ENCODE data around the gene GZMB.

DNA sequence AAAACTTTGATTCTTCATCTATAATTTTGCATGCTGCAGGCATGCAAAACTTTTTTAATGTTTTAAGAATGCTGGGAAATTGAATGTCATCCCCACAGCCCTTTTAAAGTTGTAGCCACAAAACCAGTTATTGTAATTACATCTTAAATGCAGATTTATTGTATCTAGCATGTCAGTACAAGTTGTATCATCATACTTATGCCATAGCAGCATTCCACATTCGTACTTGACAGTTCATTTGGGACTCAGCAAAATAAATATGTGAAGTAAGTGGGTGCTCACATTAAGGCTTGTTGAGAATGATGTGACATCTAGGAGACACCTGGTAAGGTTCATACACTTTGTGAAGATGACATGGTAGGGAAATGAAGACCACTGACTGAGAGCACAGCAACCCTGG is 44.0 kb upstream of the GZMB start:
- TF ChIP-seq CTCF (IDR thresholded peaks at IDR 0.05) (no peak), POLR2A (IDR thresholded peaks at IDR 0.05) (no peak)

Measured in thyroid gland (tissue), 4 donors.